ENCODE measurements around the gene MYOM1.

GRCh38 chr18:3092727-3093126, 127.0 kb downstream of the MYOM1 start:
- TF ChIP-seq CTCF (conservative IDR thresholded peaks at IDR 0.05; ENCODE audit: low read depth, low read length) (no peak), EZH2 (IDR thresholded peaks at IDR 0.05; ENCODE audit: low read length, unreplicated experiment) (no peak)
